HepG2 (cell line): ENCODE data around the gene IFI35. TPM values are rescaled to one million over a fixed set of nuclear protein-coding genes. Genes with fewer than 3 reads are reported as not detected.

Experiments
- AKAP8 ChIP-seq: sonication (generic); formaldehyde crosslinking; IDR thresholded peaks from 2 replicates; pipeline ENCODE4 v1.5.1; 2020; ENCODE audit warnings: mild to moderate bottlenecking, missing genetic modification reagents
- FOXO1 ChIP-seq: sonication (generic); formaldehyde crosslinking; IDR thresholded peaks from 2 replicates; pipeline ENCODE4 v1.4.0; 2020; ENCODE audit warnings: missing genetic modification reagents
- FUBP1 ChIP-seq: sonication (generic); formaldehyde crosslinking; IDR thresholded peaks from 2 replicates; pipeline ENCODE4 v1.5.1; 2020; ENCODE audit warnings: missing genetic modification reagents, mild to moderate bottlenecking, borderline replicate concordance
- GLI4 ChIP-seq: sonication (generic); formaldehyde crosslinking; IDR thresholded peaks from 2 replicates; pipeline ENCODE4 v1.5.1; 2020; ENCODE audit warnings: missing genetic modification reagents, mild to moderate bottlenecking, moderate library complexity, borderline replicate concordance
- GTF2F1 ChIP-seq: fragments of 150-350 bp; IDR thresholded peaks from 2 replicates; pipeline ENCODE4 v1.6.1; 2014; ENCODE audit warnings: low read length
- HHEX ChIP-seq: IDR thresholded peaks from 2 replicates; pipeline ENCODE4 v1.6.1; 2016; ENCODE audit warnings: control low read depth
- HNF1A ChIP-seq, 2 experiments: sonication (generic) in 1 of 2; formaldehyde crosslinking in 1 of 2; IDR thresholded peaks; 2 replicates each; pipeline versions ENCODE4 v1.4.0 to v1.6.1; 2016 to 2020; ENCODE audit warnings: borderline replicate concordance in 1 of 2, low read depth in 1 of 2, mild to moderate bottlenecking in 1 of 2, missing genetic modification reagents in 1 of 2
- MAFK ChIP-seq, 2 experiments: IDR thresholded peaks in 1 of 2; conservative IDR thresholded peaks in 1 of 2; 2 replicates each; pipeline ENCODE4 v1.6.1; 2011; ENCODE audit warnings: improper control_type of control experiment in 2 of 2, low read length in 2 of 2
- MIXL1 ChIP-seq: IDR thresholded peaks from 2 replicates; pipeline ENCODE4 v1.6.1; 2016
- MLXIP ChIP-seq: sonication (generic); formaldehyde crosslinking; IDR thresholded peaks from 2 replicates; pipeline ENCODE4 v1.9.0; 2021; ENCODE audit warnings: missing genetic modification reagents, borderline replicate concordance
- PRDM15 ChIP-seq: sonication (generic); formaldehyde crosslinking; IDR thresholded peaks from 2 replicates; pipeline ENCODE4 v1.4.0; 2020; ENCODE audit warnings: missing genetic modification reagents
- SRY ChIP-seq: sonication (generic); formaldehyde crosslinking; IDR thresholded peaks from 2 replicates; pipeline ENCODE4 v1.8.0; 2022; ENCODE audit warnings: mild to moderate bottlenecking, missing genetic modification reagents
- ZNF709 ChIP-seq: sonication (generic); formaldehyde crosslinking; IDR thresholded peaks from 2 replicates; pipeline ENCODE4 v1.5.0; 2020; ENCODE audit warnings: mild to moderate bottlenecking, missing genetic modification reagents
- polyA plus RNA-seq, 8 experiments: library from polyadenylated mRNA; depleted of rRNA in 3 of 8; stranded (reverse) in 7 of 8; unstranded in 1 of 8; fragments of >200 nt; fragmentation: Illumina TruSeq in 4 of 8; extraction: Trizol in 4 of 8; gene quantifications; 2 replicates each; pipeline versions ENCODE4 v1.2.1 to v1.2.3, GENCODE V29; 2011 to 2016; ENCODE audit warnings: low read depth in 4 of 8, missing spikeins in 1 of 8, mixed read lengths in 1 of 8; ENCODE audit not compliant: insufficient read depth in 1 of 8
- total RNA-seq, 5 experiments: library from RNA; depleted of rRNA; stranded (reverse); fragments of >200 nt; fragmentation: Illumina TruSeq; extraction: Trizol; gene quantifications; 2 replicates each; pipeline ENCODE4 v1.2.3, GENCODE V29; 2016; ENCODE audit warnings: low read depth in 1 of 5

The IFI35 gene
- total and polyA plus RNA-seq, 2 of the 13 experiments (the other 11 are each of a cell fraction or from before 2014, with no cell fraction given), result 28.9 to 38.1 TPM

GRCh38 chr17:43021741-43022512, 15.3 kb downstream of the IFI35 start, which contains the start of gene VAT1 (continued):
- TF ChIP-seq PRDM15 (CRISPR knock-in tag) (peak; percentile 65; the same call in 1 of the 2 replicates), HNF1A (IDR thresholded peaks at IDR 0.05; ENCODE audit: low read depth) (no peak), HNF1A (CRISPR knock-in tag; IDR thresholded peaks at IDR 0.05; ENCODE audit: borderline replicate concordance) (peak; percentile 55; the same call in 1 of the 2 replicates), MIXL1 (CRISPR knock-in tag) (0 out of 2 replicates have a peak, but pooled peaks have one; percentile 7), FOXO1 (0 out of 2 replicates have a peak, but pooled peaks have one; percentile 47), GTF2F1 (no peak), HHEX (CRISPR knock-in tag) (no peak), AKAP8 (peak; percentile 87), MLXIP (CRISPR knock-in tag) (peak; percentile 85; the same call in 1 of the 2 replicates), GLI4 (CRISPR knock-in tag) (peak; percentile 81; the same call in 1 of the 2 replicates), SRY (peak; percentile 60), ZNF709 (0 out of 2 replicates have a peak, but pooled peaks have one; percentile 63), MAFK (conservative IDR thresholded peaks at IDR 0.05 in 1 of 2, IDR thresholded peaks at IDR 0.05 in 1 of 2; ENCODE audit: low read length in 2 of 2) (no peak), FUBP1 (no peak)
